T-cell (primary cell): ENCODE data around the gene MUC4. TPM values are rescaled to one million over a fixed set of nuclear protein-coding genes. Genes with fewer than 3 reads are reported as not detected.
"Not testable (repeated sequence)": the region's sequence is repeated elsewhere in the genome, so short reads cannot be mapped to it uniquely, and the experiment has no call there.

Experiments
- ATAC-seq, 4 experiments: fragments of 200-7000 bp in 3 of 4; fragments of 150-1000 bp in 1 of 4; cut with Tn5 transposase; replicated peaks in 1 of 4; 1 replicate in 3 of 4; 2 replicates in 1 of 4; pipeline ENCODE4 v1.10.0; 2021; ENCODE audit warnings: moderate library complexity in 3 of 4, mild to moderate bottlenecking in 2 of 4, moderate number of reproducible peaks in 1 of 4
- CTCF ChIA-PET, 2 donors: fragments of 300-600 bp; sonication (Branson Sonifier 250); formaldehyde crosslinking; loops; one replicate each; lab custom pipeline; 2022; ENCODE audit warnings: antibody characterized with exemption in 2 of 2; lab: Charles Lee
- POLR2A ChIA-PET, 2 donors: fragments of 300-600 bp; sonication (Branson Sonifier 250); formaldehyde crosslinking; loops; one replicate each; lab custom pipeline; 2022; ENCODE audit warnings: antibody characterized with exemption in 2 of 2; lab: Charles Lee
- DNase-seq, 35 experiments: peaks; one replicate each; pipeline versions ENCODE4 v3.0.0 to v3.0.0-alpha.2; 2013 to 2023
- H3K27ac ChIP-seq: one replicate; pipeline ENCODE4 v1.5.1; 2013; ENCODE audit warnings: low read length
- H3K27me3 ChIP-seq, 2 experiments: replicated peaks in 1 of 2; 1 replicate in 1 of 2; 2 replicates in 1 of 2; pipeline versions ENCODE4 v1.6.1 to v1.7.0; 2013; ENCODE audit warnings: low read length in 1 of 2, mixed read lengths in 1 of 2; ENCODE audit not compliant: control insufficient read depth in 2 of 2, insufficient read depth in 2 of 2; ENCODE audit errors: extremely low read depth in 1 of 2
- H3K36me3 ChIP-seq, 2 donors: 1 replicate in 1 of 2; 2 replicates in 1 of 2; pipeline versions ENCODE4 v1.6.1 to v1.7.0; 2013; ENCODE audit warnings: low read length in 1 of 2; ENCODE audit not compliant: control insufficient read depth in 2 of 2, insufficient read depth in 1 of 2; ENCODE audit errors: extremely low read depth in 1 of 2
- H3K4me1 ChIP-seq, 2 experiments: 1 replicate in 1 of 2; 2 replicates in 1 of 2; pipeline versions ENCODE4 v1.6.1 to v1.7.0; 2013; ENCODE audit warnings: low read length in 2 of 2, mixed read lengths in 1 of 2; ENCODE audit not compliant: insufficient read depth in 2 of 2, control insufficient read depth in 1 of 2; ENCODE audit errors: extremely low read depth in 1 of 2
- H3K4me3 ChIP-seq, 2 donors: 1 replicate in 1 of 2; 2 replicates in 1 of 2; pipeline versions ENCODE4 v1.5.1 to v1.7.0; 2013; ENCODE audit warnings: mild to moderate bottlenecking in 2 of 2, low read length in 1 of 2, moderate library complexity in 1 of 2; ENCODE audit not compliant: control insufficient read depth in 1 of 2; ENCODE audit errors: extremely low read depth in 1 of 2
- H3K9me3 ChIP-seq: 2 replicates; pipeline ENCODE4 v1.7.0; 2013
- H3K27ac Mint-ChIP-seq, 2 donors: one replicate each; pipeline ENCODE4 v1.8.0; 2020 to 2021; ENCODE audit warnings: mild to moderate bottlenecking in 2 of 2, mixed read lengths in 2 of 2
- H3K27me3 Mint-ChIP-seq, 2 donors: one replicate each; pipeline ENCODE4 v1.8.0; 2021 to 2022; ENCODE audit warnings: mixed read lengths in 2 of 2
- H3K36me3 Mint-ChIP-seq: one replicate; pipeline ENCODE4 v1.8.0; 2021; ENCODE audit warnings: mixed read lengths
- H3K4me1 Mint-ChIP-seq, 3 donors: one replicate each; pipeline ENCODE4 v1.8.0; 2020 to 2022; ENCODE audit warnings: mixed read lengths in 3 of 3, mild to moderate bottlenecking in 1 of 3
- H3K4me3 Mint-ChIP-seq, 3 donors: one replicate each; pipeline ENCODE4 v1.8.0; 2020 to 2022; ENCODE audit warnings: mild to moderate bottlenecking in 3 of 3, mixed read lengths in 3 of 3, moderate library complexity in 3 of 3
- H3K9me3 Mint-ChIP-seq, 3 donors: one replicate each; pipeline ENCODE4 v1.8.0; 2020 to 2022; ENCODE audit warnings: mixed read lengths in 3 of 3
- WGBS: methylation state at CpG from one replicate; pipeline ENCODE4 v1.1.5; 2013; ENCODE audit warnings: missing lambda C conversion rate; ENCODE audit not compliant: insufficient coverage; 5-methylcytosine and 5-hydroxymethylcytosine counted together
- total RNA-seq, 35 experiments: library from RNA in 6 of 35; stranded (reverse) in 6 of 35; fragments of 120-200 nt in 1 of 35; gene quantifications; one replicate each; pipeline versions ENCODE4 v1.2.1 to v1.2.4 and lab custom pipeline; 2013 to 2026

Gene MUC4
- total RNA-seq, 5 donors from 2014 or later (not counting 1 experiment from before 2014, with no cell fraction given): 0.03 to 0.16 (median 0.05) TPM; not detected in 1

GRCh38 chr3:195781236-195781635 lies 30.5 kb downstream of the MUC4 start:
- Mint-ChIP-seq H3K4me3 (peak overlapping the region in 1 of 3 donors; percentile 79), H3K9me3 (peaks cover 41 to 55% (median 44%) of the 10 kb centered on the region in 3 donors), H3K27ac (peak overlapping the region; percentile 73 to 80), H3K4me1 (peaks cover 52 to 69% (median 65%) of the 10 kb centered on the region in 3 donors)
- H3K9me3 ChIP-seq, H3K27me3 ChIP-seq, ATAC-seq, DNase-seq, H3K27me3 Mint-ChIP-seq, H3K36me3 ChIP-seq, H3K36me3 Mint-ChIP-seq, H3K4me3 ChIP-seq, POLR2A ChIA-PET, CTCF ChIA-PET: not testable (repeated sequence)
- Histone ChIP-seq H3K27ac (peak overlapping the region; percentile 6), H3K4me1 (peaks cover 19 to 39% of the 10 kb centered on the region in 2 experiments)
- WGBS: 73% methylated on average over 8 of the region's 12 CpGs

DNA sequence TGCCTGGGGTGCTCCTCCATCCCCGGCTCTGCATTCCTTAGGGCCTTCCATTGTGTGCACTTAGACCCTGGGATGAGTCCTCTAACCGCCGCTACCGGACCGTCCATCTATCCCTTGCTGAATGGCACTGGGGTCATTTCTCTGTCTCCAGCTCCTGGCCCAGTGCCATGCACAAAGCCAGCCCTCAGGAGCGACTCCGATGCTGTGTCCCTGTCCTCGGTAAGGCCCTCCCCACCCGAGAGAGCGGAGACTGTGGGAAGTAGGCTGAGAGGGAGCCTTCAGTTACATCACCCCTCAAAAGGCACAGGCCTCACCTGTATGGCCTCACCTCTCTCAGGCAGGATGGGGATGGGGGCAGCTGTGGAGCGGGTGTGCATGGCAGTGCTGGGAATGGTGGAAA lies 33.8 kb downstream of the MUC4 start:
- Mint-ChIP-seq H3K27me3 (no peaks in the 10 kb centered on the region), H3K4me1 (peaks cover 26 to 37% (median 36%) of the 10 kb centered on the region in 3 donors), H3K4me3 (peak overlapping the region in 1 of 3 donors; percentile 38), H3K27ac (peak overlapping the region in 1 of 2 donors; percentile 50), H3K9me3 (peaks cover 16 to 29% (median 16%) of the 10 kb centered on the region in 3 donors), H3K36me3 (peaks cover 5% of the 10 kb centered on the region)
- 93% methylated on average over 7 of the region's 11 CpGs for WGBS
- Histone ChIP-seq H3K36me3 (no peaks in the 10 kb centered on the region), H3K27me3 (peaks cover 0 to 4% of the 10 kb centered on the region in 2 experiments), H3K27ac (no peak overlapping the region), H3K4me3 (no peak overlapping the region), H3K4me1 (peaks cover 8 to 17% of the 10 kb centered on the region in 2 experiments), H3K9me3 (no peaks in the 10 kb centered on the region)
- CTCF ChIA-PET: no interaction called here
- POLR2A ChIA-PET: no interaction called here
- no peak for ATAC-seq
- no peak for DNase-seq

DNA sequence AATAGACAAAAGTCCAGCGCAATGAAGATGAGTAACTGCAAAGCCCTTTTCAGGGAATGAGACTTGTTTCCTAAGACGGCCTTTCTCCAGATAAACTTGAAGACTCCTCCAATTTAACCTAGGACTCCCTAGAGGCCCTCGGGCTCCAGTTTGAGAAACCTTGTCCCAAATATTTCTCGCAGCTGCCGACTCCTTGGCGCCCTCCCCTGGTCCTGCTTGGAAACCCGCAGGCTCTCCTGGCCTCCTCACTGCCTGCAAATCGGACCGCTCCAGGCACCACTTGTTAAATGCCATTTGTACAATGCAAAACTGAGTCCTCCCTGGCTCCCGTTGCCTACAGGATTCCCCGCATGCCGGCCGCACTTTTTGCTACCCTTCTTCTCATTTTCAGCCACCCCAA lies 36.8 kb downstream of the MUC4 start:
- DNase-seq: peak in 1 of 35 experiments; percentile 5
- POLR2A ChIA-PET: no interaction called here

GRCh38 chr3:195773956-195774537 lies 37.7 kb downstream of the MUC4 start:
- 87% methylated on average over 19 of the region's 23 CpGs for WGBS
- DNase-seq: peak in 1 of 35 experiments; percentile 21

More for the DNA sequence above, 36.8 kb downstream of the MUC4 start:
- no peak overlapping the region for H3K4me3 Mint-ChIP-seq
- CTCF ChIA-PET: no interaction called here
- Histone ChIP-seq H3K36me3 (no peaks in the 10 kb centered on the region), H3K4me1 (peaks cover 0 to 4% of the 10 kb centered on the region in 2 experiments), H3K27ac (no peak overlapping the region), H3K4me3 (no peak overlapping the region), H3K27me3 (peaks cover 0 to 4% of the 10 kb centered on the region in 2 experiments), H3K9me3 (no peaks in the 10 kb centered on the region)
- H3K9me3 Mint-ChIP-seq: peaks cover 0 to 5% (median 0%) of the 10 kb centered on the region in 3 donors
- 55% methylated on average over 12 of the region's 13 CpGs for WGBS
- H3K4me1 Mint-ChIP-seq: peaks cover 4 to 11% (median 9%) of the 10 kb centered on the region in 3 donors
- no peak overlapping the region for H3K27ac Mint-ChIP-seq
- ATAC-seq: no peak
- H3K27me3 Mint-ChIP-seq: no peaks in the 10 kb centered on the region
- no peaks in the 10 kb centered on the region for H3K36me3 Mint-ChIP-seq

DNA sequence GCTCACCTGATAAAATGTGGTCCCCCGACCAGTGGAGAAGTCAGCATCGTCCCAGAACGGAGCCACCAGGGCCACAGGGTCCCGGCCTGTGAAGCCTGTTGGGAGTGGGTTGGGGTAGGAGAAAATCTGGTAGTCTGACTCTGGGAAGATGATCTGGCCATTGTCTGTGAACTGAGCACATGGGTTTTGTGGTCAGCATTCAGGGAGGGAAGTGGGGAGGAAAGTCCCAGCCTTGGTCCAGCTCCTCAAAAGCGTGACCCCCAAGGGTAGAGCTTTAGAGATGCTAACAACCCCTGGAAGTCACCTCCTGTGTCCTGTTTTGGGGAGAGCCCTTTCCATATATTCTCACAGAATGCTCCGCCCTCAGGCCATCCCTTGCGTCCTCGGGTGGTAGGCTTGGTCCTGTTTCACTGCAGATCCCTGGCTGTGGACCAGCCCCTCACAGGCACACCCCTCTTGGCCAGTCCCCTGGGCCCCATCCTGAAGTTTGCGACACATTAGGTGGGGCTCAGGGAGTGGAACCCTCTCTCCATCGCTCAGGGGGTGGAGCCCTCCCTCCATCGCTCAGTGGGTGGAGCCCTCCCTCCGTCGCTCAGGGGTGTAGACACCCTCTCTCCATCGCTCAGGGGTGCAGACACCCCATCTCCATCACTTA lies 40.0 kb downstream of the MUC4 start:
- no peaks in the 10 kb centered on the region for H3K27me3 Mint-ChIP-seq
- no peak overlapping the region for H3K27ac ChIP-seq
- H3K27me3 ChIP-seq: peaks cover 0 to 4% of the 10 kb centered on the region in 2 experiments
- H3K36me3 Mint-ChIP-seq: no peaks in the 10 kb centered on the region
- DNase-seq (peak in 3 of 35 experiments; percentile 18 to 41 (median 26)), ATAC-seq (no peak)
- no peak overlapping the region for H3K4me3 ChIP-seq
- CTCF ChIA-PET: no interaction called here
- WGBS: 86% methylated on average over 8 of the region's 14 CpGs
- H3K4me1 Mint-ChIP-seq: no peaks in the 10 kb centered on the region
- POLR2A ChIA-PET: no interaction called here
- no peaks in the 10 kb centered on the region for H3K9me3 ChIP-seq
- H3K4me1 ChIP-seq: no peaks in the 10 kb centered on the region
- no peak overlapping the region for H3K27ac Mint-ChIP-seq
- H3K4me3 Mint-ChIP-seq: no peak overlapping the region
- H3K36me3 ChIP-seq: no peaks in the 10 kb centered on the region
- peaks cover 0 to 3% (median 0%) of the 10 kb centered on the region in 3 donors for H3K9me3 Mint-ChIP-seq

More at GRCh38 chr3:195773956-195774537, 37.7 kb downstream of the MUC4 start:
- no peak overlapping the region for H3K27ac ChIP-seq
- peaks cover 1 to 9% (median 8%) of the 10 kb centered on the region in 3 donors for H3K4me1 Mint-ChIP-seq
- H3K27me3 Mint-ChIP-seq: no peaks in the 10 kb centered on the region
- ChIA-PET POLR2A (no interaction called here), CTCF (no interaction called here)
- no peaks in the 10 kb centered on the region for H3K36me3 Mint-ChIP-seq
- H3K4me1 ChIP-seq: peaks cover 0 to 1% of the 10 kb centered on the region in 2 experiments
- ATAC-seq: no peak
- H3K27me3 ChIP-seq: peaks cover 0 to 4% of the 10 kb centered on the region in 2 experiments
- peaks cover 0 to 4% (median 0%) of the 10 kb centered on the region in 3 donors for H3K9me3 Mint-ChIP-seq
- no peak overlapping the region for H3K27ac Mint-ChIP-seq
- H3K36me3 ChIP-seq: no peaks in the 10 kb centered on the region
- no peak overlapping the region for H3K4me3 Mint-ChIP-seq
- no peaks in the 10 kb centered on the region for H3K9me3 ChIP-seq
- no peak overlapping the region for H3K4me3 ChIP-seq

GRCh38 chr3:195770841-195771645 lies 40.7 kb downstream of the MUC4 start:
- CTCF ChIA-PET, H3K27me3 ChIP-seq, H3K4me1 ChIP-seq, H3K27ac ChIP-seq, H3K4me3 Mint-ChIP-seq, H3K9me3 ChIP-seq, POLR2A ChIA-PET, H3K36me3 ChIP-seq, H3K4me1 Mint-ChIP-seq, H3K9me3 Mint-ChIP-seq, H3K27ac Mint-ChIP-seq, H3K27me3 Mint-ChIP-seq, ATAC-seq, H3K4me3 ChIP-seq, H3K36me3 Mint-ChIP-seq: not testable (repeated sequence)
- DNase-seq: peak in 1 of 35 experiments; percentile 23
- WGBS: no CpG with 5 or more reads among the region's 28 CpGs
